ENCODE data around the gene SAFB2.

GRCh38 chr19:5586300-5587070 lies 36.1 kb downstream of the SAFB2 start:
- TF ChIP-seq CTCF (IDR thresholded peaks at IDR 0.05) = no peak
- TF ChIP-seq POLR2A (IDR thresholded peaks at IDR 0.05) = no peak
- no peak for TF ChIP-seq POLR2AphosphoS5 (IDR thresholded peaks at IDR 0.05)
